ENCODE measurements around the gene ATR. TPM values are rescaled to one million over a fixed set of nuclear protein-coding genes. Genes with fewer than 3 reads are reported as not detected.
"Not testable (repeated sequence)": the region's sequence is repeated elsewhere in the genome, so short reads cannot be mapped to it uniquely, and the experiment has no call there.

Gene ATR
- total RNA-seq, 1 donor from 2014 or later: 26.9 TPM

- DNase-seq (ENCODE audit: low read depth): no peak
- no peak for TF ChIP-seq EZH2 (IDR thresholded peaks at IDR 0.05; ENCODE audit: insufficient read depth, low read length)
- TF ChIP-seq, protein P1, sequence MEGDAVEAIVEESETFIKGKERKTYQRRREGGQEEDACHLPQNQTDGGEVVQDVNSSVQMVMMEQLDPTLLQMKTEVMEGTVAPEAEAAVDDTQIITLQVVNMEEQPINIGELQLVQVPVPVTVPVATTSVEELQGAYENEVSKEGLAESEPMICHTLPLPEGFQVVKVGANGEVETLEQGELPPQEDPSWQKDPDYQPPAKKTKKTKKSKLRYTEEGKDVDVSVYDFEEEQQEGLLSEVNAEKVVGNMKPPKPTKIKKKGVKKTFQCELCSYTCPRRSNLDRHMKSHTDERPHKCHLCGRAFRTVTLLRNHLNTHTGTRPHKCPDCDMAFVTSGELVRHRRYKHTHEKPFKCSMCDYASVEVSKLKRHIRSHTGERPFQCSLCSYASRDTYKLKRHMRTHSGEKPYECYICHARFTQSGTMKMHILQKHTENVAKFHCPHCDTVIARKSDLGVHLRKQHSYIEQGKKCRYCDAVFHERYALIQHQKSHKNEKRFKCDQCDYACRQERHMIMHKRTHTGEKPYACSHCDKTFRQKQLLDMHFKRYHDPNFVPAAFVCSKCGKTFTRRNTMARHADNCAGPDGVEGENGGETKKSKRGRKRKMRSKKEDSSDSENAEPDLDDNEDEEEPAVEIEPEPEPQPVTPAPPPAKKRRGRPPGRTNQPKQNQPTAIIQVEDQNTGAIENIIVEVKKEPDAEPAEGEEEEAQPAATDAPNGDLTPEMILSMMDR (IDR thresholded peaks at IDR 0.05; ENCODE audit: insufficient read depth, low read depth, low read length): no peak
Observed at GRCh38 chr3:142563496-142563997, 15.0 kb downstream of the ATR start.

GRCh38 chr3:142560118-142560517 is 18.4 kb downstream of the ATR start:
- peaks cover 12% of the 10 kb centered on the region for H3K36me3 Mint-ChIP-seq (ENCODE audit: low read depth, unreplicated experiment)
- no peak overlapping the region for H3K4me3 Mint-ChIP-seq (ENCODE audit: unreplicated experiment)
- no peaks in the 10 kb centered on the region for H4K20me1 ChIP-seq (ENCODE audit: insufficient read depth, low read length)
- H3K9me3 Mint-ChIP-seq (ENCODE audit: unreplicated experiment): no peaks in the 10 kb centered on the region
- TF ChIP-seq, protein P1 (IDR thresholded peaks at IDR 0.05; ENCODE audit: insufficient read depth, low read depth, low read length): no peak
- TF ChIP-seq EZH2 (IDR thresholded peaks at IDR 0.05; ENCODE audit: insufficient read depth, low read length): no peak
- no peaks in the 10 kb centered on the region for H3K9me3 ChIP-seq (ENCODE audit: insufficient read depth, low read depth, low read length)
- FAIRE-seq (no peak), DNase-seq (ENCODE audit: low read depth) (no peak)
- H3K4me1 Mint-ChIP-seq (ENCODE audit: low read depth, unreplicated experiment): no peaks in the 10 kb centered on the region
- no peak overlapping the region for H3K4me3 ChIP-seq (ENCODE audit: insufficient read depth, low read depth, low read length)
- H3K4me2 ChIP-seq (ENCODE audit: low read length): no peak overlapping the region
- no peak overlapping the region for H3K9ac ChIP-seq (ENCODE audit: low read length)
- H3K27ac ChIP-seq (ENCODE audit: low read depth, low read length): no peak overlapping the region
- H3K79me2 ChIP-seq (ENCODE audit: insufficient read depth, low read length): no peaks in the 10 kb centered on the region
- peaks cover 31% of the 10 kb centered on the region for H3K36me3 ChIP-seq (ENCODE audit: insufficient read depth, low read length)
- no peak overlapping the region for H3K27ac Mint-ChIP-seq (ENCODE audit: unreplicated experiment)
- H2AFZ ChIP-seq (ENCODE audit: low read depth, low read length): no peak overlapping the region
- no peaks in the 10 kb centered on the region for H3K27me3 ChIP-seq (ENCODE audit: insufficient read depth, low read length)
- no peaks in the 10 kb centered on the region for H3K4me1 ChIP-seq (ENCODE audit: insufficient read depth, low read length)
- H3K27me3 Mint-ChIP-seq (ENCODE audit: low read depth, unreplicated experiment): no peaks in the 10 kb centered on the region

More at GRCh38 chr3:142563496-142563997, 15.0 kb downstream of the ATR start:
- peaks cover 25% of the 10 kb centered on the region for H3K36me3 ChIP-seq (ENCODE audit: insufficient read depth, low read length)
- Mint-ChIP-seq H3K36me3 (ENCODE audit: low read depth, unreplicated experiment) (peaks cover 16% of the 10 kb centered on the region), H3K27ac (ENCODE audit: unreplicated experiment) (no peak overlapping the region), H3K9me3 (ENCODE audit: unreplicated experiment) (no peaks in the 10 kb centered on the region), H3K4me3 (ENCODE audit: unreplicated experiment) (no peak overlapping the region), H3K4me1 (ENCODE audit: low read depth, unreplicated experiment) (no peaks in the 10 kb centered on the region), H3K27me3 (ENCODE audit: low read depth, unreplicated experiment) (no peaks in the 10 kb centered on the region)
- no peak overlapping the region for H3K4me2 ChIP-seq (ENCODE audit: low read length)
- no peak for FAIRE-seq
- no peak overlapping the region for H3K4me3 ChIP-seq (ENCODE audit: insufficient read depth, low read depth, low read length)
- H4K20me1 ChIP-seq (ENCODE audit: insufficient read depth, low read length): no peaks in the 10 kb centered on the region
- H3K27me3 ChIP-seq (ENCODE audit: insufficient read depth, low read length): no peaks in the 10 kb centered on the region
- no peak overlapping the region for H3K27ac ChIP-seq (ENCODE audit: low read depth, low read length)
- H3K79me2 ChIP-seq (ENCODE audit: insufficient read depth, low read length): peaks cover 7% of the 10 kb centered on the region
- H2AFZ ChIP-seq (ENCODE audit: low read depth, low read length): no peak overlapping the region
- H3K9me3 ChIP-seq (ENCODE audit: insufficient read depth, low read depth, low read length): no peaks in the 10 kb centered on the region
- H3K9ac ChIP-seq (ENCODE audit: low read length): no peak overlapping the region
- H3K4me1 ChIP-seq (ENCODE audit: insufficient read depth, low read length): no peaks in the 10 kb centered on the region

DNA sequence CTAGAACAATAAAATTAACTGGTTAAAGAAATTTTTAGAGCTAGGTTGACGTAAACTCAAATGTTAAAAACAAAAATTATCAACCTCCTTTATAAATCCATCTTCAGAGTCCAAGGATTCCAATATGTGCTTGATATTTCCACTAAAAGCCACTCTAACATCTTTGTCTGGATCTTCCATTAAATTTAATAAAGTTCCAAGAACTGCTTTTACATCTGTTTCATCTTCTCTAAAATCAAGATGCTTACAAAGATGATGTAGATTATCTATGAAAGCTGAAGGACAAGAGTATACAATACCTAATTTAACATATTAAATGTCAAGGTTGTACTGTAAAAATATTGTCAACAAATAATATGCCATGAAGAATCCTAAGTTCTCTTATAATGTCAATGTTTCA is 24.8 kb downstream of the ATR start:
- no peak for TF ChIP-seq EZH2 (IDR thresholded peaks at IDR 0.05; ENCODE audit: insufficient read depth, low read length)
- TF ChIP-seq, protein P1 (IDR thresholded peaks at IDR 0.05; ENCODE audit: insufficient read depth, low read depth, low read length): no peak
- Histone ChIP-seq H3K4me1 (ENCODE audit: insufficient read depth, low read length) (no peaks in the 10 kb centered on the region), H3K27ac (ENCODE audit: low read depth, low read length) (no peak overlapping the region), H3K36me3 (ENCODE audit: insufficient read depth, low read length) (peaks cover 37% of the 10 kb centered on the region), H3K4me2 (ENCODE audit: low read length) (no peak overlapping the region), H2AFZ (ENCODE audit: low read depth, low read length) (no peak overlapping the region), H3K4me3 (ENCODE audit: insufficient read depth, low read depth, low read length) (no peak overlapping the region), H4K20me1 (ENCODE audit: insufficient read depth, low read length) (no peaks in the 10 kb centered on the region), H3K79me2 (ENCODE audit: insufficient read depth, low read length) (no peaks in the 10 kb centered on the region), H3K9ac (ENCODE audit: low read length) (no peak overlapping the region), H3K9me3 (ENCODE audit: insufficient read depth, low read depth, low read length) (no peaks in the 10 kb centered on the region), H3K27me3 (ENCODE audit: insufficient read depth, low read length) (no peaks in the 10 kb centered on the region)
- H3K4me1 Mint-ChIP-seq (ENCODE audit: low read depth, unreplicated experiment): no peaks in the 10 kb centered on the region
- no peak for DNase-seq (ENCODE audit: low read depth)
- H3K27ac Mint-ChIP-seq (ENCODE audit: unreplicated experiment): no peak overlapping the region
- H3K9me3 Mint-ChIP-seq (ENCODE audit: unreplicated experiment): peaks cover 5% of the 10 kb centered on the region
- peaks cover 27% of the 10 kb centered on the region for H3K36me3 Mint-ChIP-seq (ENCODE audit: low read depth, unreplicated experiment)
- no peak overlapping the region for H3K4me3 Mint-ChIP-seq (ENCODE audit: unreplicated experiment)
- FAIRE-seq: no peak
- H3K27me3 Mint-ChIP-seq (ENCODE audit: low read depth, unreplicated experiment): no peaks in the 10 kb centered on the region

DNA sequence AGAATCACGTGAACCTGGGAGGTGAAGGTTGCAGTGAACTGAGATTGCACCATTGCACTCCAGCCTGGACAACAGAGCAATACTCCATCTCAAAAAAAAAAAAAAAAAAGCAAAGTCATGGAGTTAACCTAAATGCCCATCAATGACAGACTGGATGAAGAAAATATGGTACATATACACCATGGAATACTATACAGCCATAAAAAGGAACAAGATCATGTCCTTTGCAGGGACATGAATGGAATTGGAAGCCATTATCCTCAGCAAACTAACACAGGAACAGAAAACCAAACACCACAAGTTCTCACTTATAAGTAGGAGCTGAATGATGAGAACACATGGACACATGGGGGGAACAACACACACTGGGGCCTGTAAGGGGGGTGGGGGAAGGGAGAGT is 26.0 kb downstream of the ATR start:
- not testable (repeated sequence) for H3K9me3 ChIP-seq (ENCODE audit: insufficient read depth, low read depth, low read length); H3K4me3 ChIP-seq (ENCODE audit: insufficient read depth, low read depth, low read length); H4K20me1 ChIP-seq (ENCODE audit: insufficient read depth, low read length); H3K27me3 Mint-ChIP-seq (ENCODE audit: low read depth, unreplicated experiment); DNase-seq (ENCODE audit: low read depth); H3K4me3 Mint-ChIP-seq (ENCODE audit: unreplicated experiment); H3K27ac Mint-ChIP-seq (ENCODE audit: unreplicated experiment); H2AFZ ChIP-seq (ENCODE audit: low read depth, low read length); H3K9me3 Mint-ChIP-seq (ENCODE audit: unreplicated experiment); H3K27ac ChIP-seq (ENCODE audit: low read depth, low read length); H3K9ac ChIP-seq (ENCODE audit: low read length); H3K4me1 ChIP-seq (ENCODE audit: insufficient read depth, low read length); FAIRE-seq; H3K79me2 ChIP-seq (ENCODE audit: insufficient read depth, low read length); H3K27me3 ChIP-seq (ENCODE audit: insufficient read depth, low read length); H3K4me1 Mint-ChIP-seq (ENCODE audit: low read depth, unreplicated experiment); H3K4me2 ChIP-seq (ENCODE audit: low read length)
- peaks cover 40% of the 10 kb centered on the region for H3K36me3 ChIP-seq (ENCODE audit: insufficient read depth, low read length)
- peaks cover 27% of the 10 kb centered on the region for H3K36me3 Mint-ChIP-seq (ENCODE audit: low read depth, unreplicated experiment)

Measured in astrocyte (in vitro differentiated cells and primary cell).